ENCODE results near the gene POLR3C.

The POLR3C gene

GRCh38 chr1:145845144-145845513, 21.1 kb downstream of the POLR3C start:
- DNase-seq (ENCODE audit: low read depth): peak; percentile 75
- H3K4me3 ChIP-seq (ENCODE audit: low read depth, low read length): peak overlapping the region; percentile 46
- TF ChIP-seq MYC (IDR thresholded peaks at IDR 0.05; ENCODE audit: low read depth, low read length) (no peak), POLR2A (IDR thresholded peaks at IDR 0.05; ENCODE audit: extremely low read depth, insufficient read length) (no peak), CTCF (IDR thresholded peaks at IDR 0.05; ENCODE audit: low read depth, low read length) (no peak)
- TF ChIP-seq, protein P1, sequence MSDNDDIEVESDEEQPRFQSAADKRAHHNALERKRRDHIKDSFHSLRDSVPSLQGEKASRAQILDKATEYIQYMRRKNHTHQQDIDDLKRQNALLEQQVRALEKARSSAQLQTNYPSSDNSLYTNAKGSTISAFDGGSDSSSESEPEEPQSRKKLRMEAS (IDR thresholded peaks at IDR 0.05; ENCODE audit: low read depth, low read length): no peak

DNA sequence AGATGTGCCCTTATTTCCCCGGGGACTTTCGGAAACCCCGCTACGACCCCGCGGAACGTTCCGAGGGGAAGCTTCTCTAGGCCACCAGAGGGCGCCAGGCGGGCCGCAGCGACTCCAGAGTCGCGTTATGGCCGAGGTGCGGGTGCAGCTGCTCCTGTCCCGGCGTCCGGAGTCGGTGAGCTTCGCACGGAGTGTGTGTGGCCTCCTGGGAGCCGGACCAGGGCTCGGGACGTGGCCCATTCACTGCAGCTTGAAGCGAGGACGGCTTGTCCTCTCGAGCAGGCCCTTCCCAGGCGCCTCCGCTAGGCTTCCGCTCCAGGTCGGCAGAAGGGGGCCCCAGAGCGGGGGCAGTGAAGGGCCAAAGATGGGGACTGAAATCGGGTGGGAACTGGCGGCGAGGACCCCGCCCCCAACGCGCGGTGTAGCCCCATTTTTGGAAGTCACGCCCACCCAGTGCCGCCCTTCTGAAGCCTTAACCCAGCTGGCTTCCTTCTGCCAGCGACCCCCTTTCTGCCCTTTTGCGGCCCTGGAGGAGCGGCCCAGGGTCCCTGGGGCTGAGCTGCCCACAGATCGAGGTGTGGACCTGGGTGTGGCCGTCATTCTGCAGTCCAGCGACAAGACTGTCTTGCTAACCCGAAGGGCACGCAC, 21.6 kb downstream of the POLR3C start, which contains the start of gene NUDT17:
Gene NUDT17, plus strand, starts transcription at position 117 of the 648 bp plus-strand sequence. Its CDS starts 11 bp downstream, at position 128.
- DNase-seq (ENCODE audit: low read depth): peak; percentile 85
- TF ChIP-seq CTCF (IDR thresholded peaks at IDR 0.05; ENCODE audit: low read depth, low read length) (peak; percentile 85), MYC (IDR thresholded peaks at IDR 0.05; ENCODE audit: low read depth, low read length) (peak; percentile 71), POLR2A (IDR thresholded peaks at IDR 0.05; ENCODE audit: extremely low read depth, insufficient read length) (no peak)
- TF ChIP-seq, protein P1 (IDR thresholded peaks at IDR 0.05; ENCODE audit: low read depth, low read length): 0 out of 2 replicates have a peak, but pooled peaks have one; percentile 55
- H3K4me3 ChIP-seq (ENCODE audit: low read depth, low read length): peak within 1 kb of the TSS; percentile 46

- TF ChIP-seq POLR2A (IDR thresholded peaks at IDR 0.05; ENCODE audit: extremely low read depth, insufficient read length) (no peak), MYC (IDR thresholded peaks at IDR 0.05; ENCODE audit: low read depth, low read length) (no peak), CTCF (IDR thresholded peaks at IDR 0.05; ENCODE audit: low read depth, low read length) (peak; percentile 61)
- TF ChIP-seq, protein P1 (IDR thresholded peaks at IDR 0.05; ENCODE audit: low read depth, low read length): no peak
- no peak overlapping the region for H3K4me3 ChIP-seq (ENCODE audit: low read depth, low read length)
- DNase-seq (ENCODE audit: low read depth): peak; percentile 47
Observed at GRCh38 chr1:145846201-145846612, 22.2 kb downstream of the POLR3C start.

DNA sequence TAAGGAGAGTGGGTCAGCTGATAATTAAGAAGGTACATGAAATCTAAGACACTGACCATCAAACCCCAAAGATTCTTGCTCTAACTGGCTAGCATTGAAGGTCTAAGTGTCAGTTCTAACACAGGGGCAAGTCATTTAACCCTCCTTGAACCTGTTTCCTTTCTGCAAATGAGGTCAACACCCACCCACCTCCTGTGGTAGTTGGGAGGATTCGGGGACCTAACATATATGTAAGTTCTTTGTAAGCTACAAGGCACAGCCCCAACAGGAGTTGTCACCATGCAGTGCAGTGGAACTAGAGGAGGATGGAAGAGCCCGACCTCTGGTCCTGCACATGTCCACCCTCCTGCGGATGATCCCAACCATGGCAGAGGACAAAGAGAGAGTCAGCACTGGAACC, 23.8 kb downstream of the POLR3C start:
- TF ChIP-seq, protein P1 (IDR thresholded peaks at IDR 0.05; ENCODE audit: low read depth, low read length): no peak
- TF ChIP-seq MYC (IDR thresholded peaks at IDR 0.05; ENCODE audit: low read depth, low read length) (no peak), POLR2A (IDR thresholded peaks at IDR 0.05; ENCODE audit: extremely low read depth, insufficient read length) (no peak), CTCF (IDR thresholded peaks at IDR 0.05; ENCODE audit: low read depth, low read length) (no peak)
- H3K4me3 ChIP-seq (ENCODE audit: low read depth, low read length): no peak overlapping the region
- DNase-seq (ENCODE audit: low read depth): no peak

DNA sequence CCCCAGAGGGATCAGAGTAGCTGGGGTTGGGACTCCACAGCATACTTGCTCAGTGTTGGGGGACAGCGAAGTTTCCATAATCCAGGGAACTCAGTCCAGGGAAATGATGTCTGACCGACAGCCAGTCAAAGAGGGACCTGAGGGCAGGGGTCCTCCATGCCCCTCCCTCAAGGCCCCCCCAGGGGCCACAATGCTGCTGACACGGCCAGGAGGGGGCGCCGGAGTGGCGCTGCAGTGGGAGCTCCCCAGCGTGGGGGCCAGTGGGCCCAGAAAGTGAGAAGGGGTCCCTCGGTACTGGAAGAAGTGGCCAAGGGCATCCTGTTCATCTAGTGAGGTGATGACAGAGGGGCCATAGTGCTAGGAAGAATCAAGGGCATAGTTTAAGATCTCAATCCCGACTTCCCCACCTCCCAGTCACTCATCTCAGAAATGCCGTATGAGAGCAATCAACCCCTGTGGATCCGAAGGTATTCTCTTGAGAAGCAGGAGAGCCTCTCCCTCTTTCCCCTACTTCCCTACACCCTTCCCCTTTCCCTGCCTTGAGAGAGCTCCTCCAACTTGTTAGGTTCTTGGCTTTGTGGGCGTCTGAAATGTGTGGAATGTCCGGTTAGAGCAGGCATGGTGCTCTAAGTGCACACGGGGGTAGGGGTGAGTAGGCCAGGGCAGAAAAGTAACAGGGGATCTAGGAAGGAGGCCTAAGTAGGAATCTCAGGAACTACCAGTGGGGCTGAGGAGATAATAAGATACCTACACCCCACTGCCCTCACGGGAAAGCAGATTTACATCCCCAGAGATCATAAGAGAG, 25.6 kb downstream of the POLR3C start:
- DNase-seq (ENCODE audit: low read depth): no peak
- no peak overlapping the region for H3K4me3 ChIP-seq (ENCODE audit: low read depth, low read length)

More for the DNA sequence above, 25.6 kb downstream of the POLR3C start:
- TF ChIP-seq CTCF (IDR thresholded peaks at IDR 0.05; ENCODE audit: low read depth, low read length): peak; percentile 41
- TF ChIP-seq POLR2A (IDR thresholded peaks at IDR 0.05; ENCODE audit: extremely low read depth, insufficient read length): no peak

All from NB4 (cell line).